ENCODE data around the gene EFNB2.

EFNB2 gene

GRCh38 chr13:106533943-106534638 lies 1.4 kb downstream of the EFNB2 start:
- H3K36me3 Mint-ChIP-seq: no peaks in the 10 kb centered on the region
- peaks cover 56% of the 10 kb centered on the region for H3K27me3 Mint-ChIP-seq
- DNase-seq: peak; percentile 39
- no peaks in the 10 kb centered on the region for H3K9me3 Mint-ChIP-seq
- H3K27ac Mint-ChIP-seq: peak overlapping the region; percentile 19
- H3K4me3 Mint-ChIP-seq: peak overlapping the region; percentile 51
- H3K4me1 Mint-ChIP-seq: peaks cover 18% of the 10 kb centered on the region
- CTCF ChIA-PET: no interaction called here

DNA sequence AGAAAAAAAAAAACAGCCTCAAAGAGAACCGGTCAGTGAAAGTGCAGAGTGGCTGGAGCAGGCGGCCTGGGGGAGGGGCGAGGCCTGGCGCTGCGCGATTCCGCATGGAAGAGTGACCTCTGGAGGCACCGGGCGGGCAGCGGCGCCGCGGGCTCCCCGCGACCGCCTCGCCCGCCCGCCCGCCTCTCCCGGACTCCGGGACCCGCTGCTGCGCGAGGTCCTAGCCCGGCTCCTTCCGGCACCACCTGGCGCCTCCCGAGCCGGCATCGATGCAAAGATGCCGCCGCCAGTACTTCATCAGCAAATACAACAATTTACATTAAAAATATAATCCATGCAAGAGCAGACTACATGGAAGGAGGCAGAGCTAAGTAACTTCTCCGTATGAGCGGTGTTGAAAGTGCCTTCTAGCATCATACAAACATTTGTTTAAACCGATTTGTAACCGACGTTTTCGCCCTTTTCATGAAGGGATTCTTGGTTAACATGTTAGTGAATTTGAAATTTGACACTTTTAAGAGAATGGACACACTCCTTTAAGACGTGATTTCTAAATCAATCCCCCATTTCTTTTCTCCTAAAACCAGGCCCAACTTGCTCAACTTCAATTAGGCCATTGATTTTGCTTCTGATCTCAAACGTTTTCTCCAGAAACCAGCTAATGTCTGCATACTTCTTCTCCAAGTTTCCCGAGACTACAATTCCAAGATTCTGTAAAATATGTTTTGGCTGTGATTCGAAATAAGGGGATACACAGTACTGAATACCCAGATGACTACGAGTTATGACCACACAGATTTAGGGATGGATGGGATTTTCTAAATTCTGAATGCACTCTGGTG lies 2.1 kb downstream of the EFNB2 start:
- Mint-ChIP-seq H3K9me3 (no peaks in the 10 kb centered on the region), H3K27ac (no peak overlapping the region), H3K4me3 (peak overlapping the region; percentile 51), H3K27me3 (peaks cover 59% of the 10 kb centered on the region), H3K4me1 (peaks cover 18% of the 10 kb centered on the region), H3K36me3 (no peaks in the 10 kb centered on the region)
- CTCF ChIA-PET: interaction anchor here (0.9 kb wide), 1 partner anchor 86 kb away, joined by 3 read pairs; no protein-coding TSS in a partner anchor
- peak; percentile 24 for DNase-seq

- no peak overlapping the region for H3K4me3 Mint-ChIP-seq
- no peaks in the 10 kb centered on the region for H3K36me3 Mint-ChIP-seq
- no peaks in the 10 kb centered on the region for H3K9me3 Mint-ChIP-seq
- no peak for DNase-seq
- H3K27me3 Mint-ChIP-seq: peaks cover 59% of the 10 kb centered on the region
- peaks cover 18% of the 10 kb centered on the region for H3K4me1 Mint-ChIP-seq
- no peak overlapping the region for H3K27ac Mint-ChIP-seq
- CTCF ChIA-PET: no interaction called here
Observed at GRCh38 chr13:106532111-106532929, 3.1 kb downstream of the EFNB2 start.

GRCh38 chr13:106530980-106531481 lies 4.4 kb downstream of the EFNB2 start:
- DNase-seq: no peak
- Mint-ChIP-seq H3K9me3 (no peaks in the 10 kb centered on the region), H3K27me3 (peaks cover 54% of the 10 kb centered on the region), H3K4me3 (no peak overlapping the region), H3K4me1 (peaks cover 15% of the 10 kb centered on the region), H3K27ac (no peak overlapping the region), H3K36me3 (no peaks in the 10 kb centered on the region)
- CTCF ChIA-PET: interaction anchor here (0.7 kb wide), 1 partner anchor 36 kb away, joined by 3 read pairs; no protein-coding TSS in a partner anchor

DNA sequence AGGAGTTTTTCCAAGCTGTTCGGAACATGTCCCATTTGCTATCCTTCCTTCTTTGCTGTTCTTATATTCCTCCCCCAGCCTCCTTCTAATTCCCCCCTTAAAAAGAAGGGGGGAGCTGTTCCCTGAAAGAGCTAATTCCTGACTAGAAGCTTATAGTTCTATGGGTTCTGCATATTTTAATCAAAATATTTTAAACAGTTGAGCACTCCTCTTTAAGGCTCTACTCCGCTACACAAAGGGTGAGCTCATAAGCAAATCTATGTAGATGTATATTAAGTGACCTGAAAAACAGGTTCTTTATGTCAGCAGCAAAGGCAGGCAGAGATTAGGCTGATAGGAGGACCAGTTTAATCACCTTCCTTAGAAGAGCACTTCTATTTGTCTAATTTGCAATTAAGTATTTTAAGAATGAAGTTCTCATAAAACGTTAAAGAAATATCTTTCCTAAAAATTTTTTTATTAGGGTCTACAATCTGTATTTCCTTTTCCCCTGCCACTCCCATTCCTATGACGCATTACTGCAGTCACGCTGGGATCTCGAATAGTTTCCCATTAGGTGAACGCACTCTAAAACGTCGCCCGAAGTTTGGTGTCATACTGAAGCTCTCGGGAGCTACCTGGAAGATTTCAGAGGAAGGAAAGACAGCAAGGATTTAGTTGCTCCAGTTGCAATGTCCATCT lies 5.2 kb downstream of the EFNB2 start:
- CTCF ChIA-PET: interaction anchor here (0.7 kb wide), 1 partner anchor 36 kb away, joined by 3 read pairs; no protein-coding TSS in a partner anchor
- Mint-ChIP-seq H3K27me3 (peaks cover 58% of the 10 kb centered on the region), H3K9me3 (no peaks in the 10 kb centered on the region), H3K27ac (no peak overlapping the region), H3K36me3 (no peaks in the 10 kb centered on the region), H3K4me3 (no peak overlapping the region), H3K4me1 (peaks cover 15% of the 10 kb centered on the region)
- DNase-seq: no peak

GRCh38 chr13:106529415-106530170 lies 5.9 kb downstream of the EFNB2 start:
- H3K4me3 Mint-ChIP-seq: no peak overlapping the region
- CTCF ChIA-PET: no interaction called here
- peaks cover 13% of the 10 kb centered on the region for H3K4me1 Mint-ChIP-seq
- no peak for DNase-seq
- H3K27ac Mint-ChIP-seq: no peak overlapping the region
- H3K36me3 Mint-ChIP-seq: no peaks in the 10 kb centered on the region
- H3K9me3 Mint-ChIP-seq: no peaks in the 10 kb centered on the region
- peaks cover 54% of the 10 kb centered on the region for H3K27me3 Mint-ChIP-seq

DNA sequence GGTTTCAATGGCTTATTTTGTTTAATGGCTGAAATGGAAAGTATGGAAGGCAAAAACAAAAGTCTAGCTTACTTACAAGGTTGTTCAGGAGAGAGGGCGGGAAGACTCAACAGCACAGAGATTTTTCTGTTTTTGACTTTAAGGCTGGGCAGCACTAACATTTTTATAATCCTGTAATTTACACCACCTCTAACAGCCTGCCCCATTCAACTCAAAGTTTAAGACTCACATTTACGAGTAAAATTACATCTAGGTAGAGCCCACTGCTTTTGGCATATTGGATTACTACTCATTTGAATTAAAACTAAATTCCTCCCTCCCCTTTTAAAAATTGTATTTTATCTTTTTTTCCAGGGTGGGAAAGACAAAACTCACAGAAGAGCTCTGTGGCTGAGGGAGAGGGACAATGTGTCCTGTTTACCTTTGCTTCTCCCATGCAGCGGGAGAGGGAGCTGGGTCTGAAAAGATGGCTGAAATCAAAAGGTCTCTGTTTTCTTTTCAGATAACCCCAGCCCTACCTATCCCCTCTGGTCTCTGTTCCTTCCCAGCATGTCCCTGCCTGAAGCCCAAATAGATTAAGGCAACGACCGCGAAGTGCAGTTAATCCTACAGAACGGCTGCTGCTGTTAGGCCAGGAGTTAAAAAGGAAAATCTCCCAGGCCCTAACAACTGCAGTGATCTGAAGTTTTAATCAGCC lies 6.6 kb downstream of the EFNB2 start:
- no peaks in the 10 kb centered on the region for H3K36me3 Mint-ChIP-seq
- CTCF ChIA-PET: no interaction called here
- H3K4me1 Mint-ChIP-seq: peaks cover 11% of the 10 kb centered on the region
- DNase-seq: no peak
- no peak overlapping the region for H3K27ac Mint-ChIP-seq
- peaks cover 46% of the 10 kb centered on the region for H3K27me3 Mint-ChIP-seq
- H3K4me3 Mint-ChIP-seq: no peak overlapping the region
- H3K9me3 Mint-ChIP-seq: no peaks in the 10 kb centered on the region

GRCh38 chr13:106527826-106528225 lies 7.6 kb downstream of the EFNB2 start:
- no peak overlapping the region for H3K4me3 Mint-ChIP-seq
- CTCF ChIA-PET: no interaction called here
- H3K27me3 Mint-ChIP-seq: peaks cover 43% of the 10 kb centered on the region

GRCh38 chr13:106527445-106527801 lies 8.0 kb downstream of the EFNB2 start:
- CTCF ChIA-PET: no interaction called here
- Mint-ChIP-seq H3K4me3 (no peak overlapping the region), H3K36me3 (no peaks in the 10 kb centered on the region), H3K9me3 (no peaks in the 10 kb centered on the region), H3K27me3 (peaks cover 40% of the 10 kb centered on the region), H3K27ac (no peak overlapping the region), H3K4me1 (no peaks in the 10 kb centered on the region)
- no peak for DNase-seq

More at GRCh38 chr13:106527826-106528225, 7.6 kb downstream of the EFNB2 start:
- Mint-ChIP-seq H3K36me3 (no peaks in the 10 kb centered on the region), H3K4me1 (peaks cover 2% of the 10 kb centered on the region), H3K27ac (no peak overlapping the region), H3K9me3 (no peaks in the 10 kb centered on the region)
- no peak for DNase-seq

- H3K4me1 Mint-ChIP-seq: no peaks in the 10 kb centered on the region
- no peak overlapping the region for H3K4me3 Mint-ChIP-seq
- CTCF ChIA-PET: no interaction called here
- no peaks in the 10 kb centered on the region for H3K9me3 Mint-ChIP-seq
- no peaks in the 10 kb centered on the region for H3K36me3 Mint-ChIP-seq
- no peak overlapping the region for H3K27ac Mint-ChIP-seq
- H3K27me3 Mint-ChIP-seq: peaks cover 35% of the 10 kb centered on the region
- no peak for DNase-seq
Observed at GRCh38 chr13:106526738-106527444, 8.6 kb downstream of the EFNB2 start.

- H3K9me3 Mint-ChIP-seq: no peaks in the 10 kb centered on the region
Observed at GRCh38 chr13:106525865-106526264, 9.6 kb downstream of the EFNB2 start.

DNA sequence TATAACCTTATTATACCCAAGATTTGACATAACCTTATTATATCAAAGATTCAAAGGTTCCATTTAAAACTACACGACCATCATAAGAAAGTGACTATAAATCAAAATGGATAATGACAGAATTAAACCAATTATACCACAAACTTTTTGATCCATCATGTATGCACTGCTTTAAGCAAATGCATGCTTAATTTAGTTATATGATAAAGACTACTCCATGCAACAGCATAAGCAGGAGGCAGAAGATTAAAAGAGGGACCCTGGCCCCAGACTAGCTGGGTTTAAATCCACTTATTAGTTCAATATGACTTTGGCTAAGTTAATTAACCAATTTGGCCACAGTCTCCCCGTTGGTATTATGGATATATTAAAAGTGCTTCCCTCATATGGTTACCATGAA lies 11.4 kb downstream of the EFNB2 start:
- Mint-ChIP-seq H3K36me3 (no peaks in the 10 kb centered on the region), H3K9me3 (no peaks in the 10 kb centered on the region), H3K27me3 (peaks cover 18% of the 10 kb centered on the region), H3K4me3 (no peak overlapping the region), H3K27ac (no peak overlapping the region), H3K4me1 (no peaks in the 10 kb centered on the region)
- no peak for DNase-seq
- CTCF ChIA-PET: no interaction called here

More at GRCh38 chr13:106525865-106526264, 9.6 kb downstream of the EFNB2 start:
- CTCF ChIA-PET: no interaction called here
- no peak overlapping the region for H3K4me3 Mint-ChIP-seq
- H3K4me1 Mint-ChIP-seq: no peaks in the 10 kb centered on the region
- no peak for DNase-seq
- H3K27ac Mint-ChIP-seq: no peak overlapping the region
- no peaks in the 10 kb centered on the region for H3K36me3 Mint-ChIP-seq
- H3K27me3 Mint-ChIP-seq: peaks cover 28% of the 10 kb centered on the region

Data from activated naive CD4-positive, alpha-beta T cell treated with anti-CD3 and anti-CD28 coated beads, Interleukin-2, amount 10 ng/mL, durations not matched to agents 7 days and 5 days (primary cell).